SH-SY5Y (cell line): ENCODE data around the gene APOC1.

Experiments used
- GATA2 ChIP-seq: IDR thresholded peaks from 2 replicates; pipeline ENCODE4 v1.6.1; 2011; ENCODE audit warnings: mild to moderate bottlenecking, low read depth, low read length
- GATA3 ChIP-seq: IDR thresholded peaks from 2 replicates; pipeline ENCODE4 v1.6.1; 2011; ENCODE audit warnings: low read depth, mild to moderate bottlenecking, low read length, moderate library complexity

GRCh38 chr19:44924243-44924725 is 9.9 kb downstream of the APOC1 start:
- no peak for TF ChIP-seq GATA2
- TF ChIP-seq GATA3: no peak
